HCT116 (cell line): ENCODE data around the gene SORT1. TPM values are rescaled to one million over a fixed set of nuclear protein-coding genes. Genes with fewer than 3 reads are reported as not detected.

Experiments
- ATAC-seq: fragments of 200-7000 bp; cut with Tn5 transposase; 2 replicates; pipeline ENCODE4 v1.9.1; 2020; ENCODE audit warnings: mild to moderate bottlenecking, moderate library complexity
- BruUV-seq: library from RNA; stranded (reverse); fragments of 400-500 nt; replicated peaks from 2 replicates; lab custom pipeline; 2021; lab: Mats Ljungman, UMichigan
- CTCF ChIA-PET: fragments of 300-600 bp; sonication (Branson Sonifier 250); formaldehyde crosslinking; loops from one replicate; lab custom pipeline; 2021; ENCODE audit warnings: antibody characterized with exemption; lab: Charles Lee
- POLR2A ChIA-PET: fragments of 300-600, 350-600 bp; sonication (Branson Sonifier 250); formaldehyde crosslinking; loops from one replicate; lab custom pipeline; 2021; ENCODE audit warnings: antibody characterized with exemption; lab: Charles Lee
- RAD21 ChIA-PET, 2 experiments: fragments of 300-600 bp; sonication (Branson Sonifier 250); formaldehyde crosslinking; loops; one replicate each; lab custom pipeline; 2023; ENCODE audit warnings: low total read pairs in 2 of 2; ENCODE audit not compliant: uncharacterized antibody in 2 of 2, unreplicated experiment in 2 of 2, low non-redundant PET in 1 of 2; lab: Charles Lee
- DNase-seq: peaks from one replicate; pipeline ENCODE4 v3.0.0-alpha.2; 2010; ENCODE audit warnings: low read depth, low spot score
- H2AFZ ChIP-seq: fragments of 200-600 bp; shearing (Covaris generic), sonication (generic); 2 replicates; pipeline ENCODE4 v1.6.1; 2017; ENCODE audit warnings: low read depth, mixed run types, mixed read lengths, antibody characterized with exemption, low read length; ENCODE audit not compliant: poor library complexity, severe bottlenecking
- H3K27ac ChIP-seq: 2 replicates; pipeline ENCODE4 v1.5.1; 2012; ENCODE audit warnings: low read depth, low read length
- H3K27me3 ChIP-seq: fragments of 200-600 bp; sonication (generic); 2 replicates; pipeline ENCODE4 v1.6.1; 2016; ENCODE audit warnings: mixed run types, low read length, mixed read lengths; ENCODE audit not compliant: insufficient read depth
- H3K36me3 ChIP-seq, 2 experiments: fragments of 200-500 bp in 1 of 2; fragments of 200-600 bp in 1 of 2; sonication (Bioruptor generic) in 1 of 2; sonication (generic) in 1 of 2; 2 replicates each; pipeline versions ENCODE4 v1.5.1 to v1.6.1; 2014 to 2016; ENCODE audit warnings: low read length in 2 of 2, inconsistent platforms in 1 of 2, mixed read lengths in 1 of 2, mixed run types in 1 of 2; ENCODE audit not compliant: insufficient read depth in 2 of 2, control insufficient read depth in 1 of 2
- H3K4me1 ChIP-seq, 2 experiments: fragments of 200-600 bp in 1 of 2; sonication (generic) in 1 of 2; 2 replicates each; pipeline versions ENCODE4 v1.5.1 to v1.6.1; 2012 to 2017; ENCODE audit warnings: low read length in 2 of 2, inconsistent platforms in 1 of 2, mild to moderate bottlenecking in 1 of 2, mixed read lengths in 1 of 2, mixed run types in 1 of 2, moderate library complexity in 1 of 2; ENCODE audit not compliant: insufficient read depth in 2 of 2, control insufficient read depth in 1 of 2
- H3K4me2 ChIP-seq: fragments of 200-600 bp; sonication (generic); 2 replicates; pipeline ENCODE4 v1.6.1; 2017; ENCODE audit warnings: mixed run types, low read length, mixed read lengths
- H3K4me3 ChIP-seq, 2 experiments: fragments of 200-600 bp in 1 of 2; sonication (generic) in 1 of 2; replicated peaks in 1 of 2; 2 replicates each; pipeline ENCODE4 v1.5.1; 2011 to 2016; ENCODE audit warnings: low read length in 2 of 2, control low read depth in 1 of 2, low read depth in 1 of 2, mild to moderate bottlenecking in 1 of 2, mixed read lengths in 1 of 2, mixed run types in 1 of 2
- H3K79me2 ChIP-seq: fragments of 200-600 bp; sonication (generic); 2 replicates; pipeline ENCODE4 v1.6.1; 2017; ENCODE audit warnings: mild to moderate bottlenecking, mixed run types, low read length, moderate library complexity, mixed read lengths; ENCODE audit not compliant: insufficient read depth
- H3K9ac ChIP-seq: fragments of 200-600 bp; sonication (generic); 2 replicates; pipeline ENCODE4 v1.6.1; 2016; ENCODE audit warnings: low read length, mixed read lengths
- H3K9me2 ChIP-seq: fragments of 200-600 bp; sonication (generic), shearing (Covaris generic); 2 replicates; pipeline ENCODE4 v1.6.1; 2017; ENCODE audit warnings: mixed run types, mild to moderate bottlenecking, moderate library complexity; ENCODE audit not compliant: insufficient read depth
- H3K9me3 ChIP-seq, 2 experiments: fragments of 200-500 bp in 1 of 2; fragments of 200-600 bp in 1 of 2; sonication (Bioruptor generic) in 1 of 2; sonication (generic) in 1 of 2; 2 replicates each; pipeline ENCODE4 v1.6.1; 2014 to 2017; ENCODE audit warnings: low read length in 2 of 2, mixed read lengths in 2 of 2, inconsistent platforms in 1 of 2, low read depth in 1 of 2, mild to moderate bottlenecking in 1 of 2, mixed run types in 1 of 2, moderate library complexity in 1 of 2; ENCODE audit not compliant: control insufficient read depth in 1 of 2, insufficient read depth in 1 of 2
- H4K20me1 ChIP-seq: fragments of 200-600 bp; sonication (generic), shearing (Covaris generic); 2 replicates; pipeline ENCODE4 v1.6.1; 2017; ENCODE audit warnings: mixed run types, mild to moderate bottlenecking, moderate library complexity; ENCODE audit not compliant: insufficient read depth
- ATF3 ChIP-seq: IDR thresholded peaks from 2 replicates; pipeline ENCODE4 v1.6.1; 2012
- CBX3 ChIP-seq: IDR thresholded peaks from 2 replicates; pipeline ENCODE4 v1.6.1; 2012; ENCODE audit warnings: low read depth
- EGR1 ChIP-seq: IDR thresholded peaks from 2 replicates; pipeline ENCODE4 v1.6.1; 2012; ENCODE audit warnings: low read depth
- ELF1 ChIP-seq: IDR thresholded peaks from 2 replicates; pipeline ENCODE4 v1.6.1; 2012; ENCODE audit warnings: low read depth, borderline replicate concordance
- POLR2A ChIP-seq: IDR thresholded peaks from 2 replicates; pipeline ENCODE4 v1.7.0; 2011; ENCODE audit warnings: borderline replicate concordance; ENCODE audit not compliant: insufficient read depth, insufficient read length; ENCODE audit errors: extremely low read depth
- RAD21 ChIP-seq: IDR thresholded peaks from 2 replicates; pipeline ENCODE4 v1.6.1; 2012; ENCODE audit warnings: low read depth, mild to moderate bottlenecking
- TCF7L2 ChIP-seq: IDR thresholded peaks from 2 replicates; pipeline ENCODE4 v1.7.0; 2011; ENCODE audit warnings: borderline replicate concordance, inconsistent platforms; ENCODE audit not compliant: insufficient read depth, insufficient read length; ENCODE audit errors: extremely low read depth
- ZFX ChIP-seq: fragments of 450-650 bp; IDR thresholded peaks from 2 replicates; pipeline ENCODE4 v1.6.1; 2017
- intact Hi-C: fragments of 100-400 bp; cut with micrococcal nuclease; formaldehyde crosslinking; loops from 2 replicates; pipeline ENCODE4 v1.10.0; 2022
- total RNA-seq: library from RNA; stranded (reverse); gene quantifications from one replicate; pipeline ENCODE4 v1.2.1, GENCODE V29; 2021; ENCODE audit not compliant: unreplicated experiment

Gene SORT1
- total RNA-seq, 1 experiment from 2014 or later: 20.2 TPM

DNA sequence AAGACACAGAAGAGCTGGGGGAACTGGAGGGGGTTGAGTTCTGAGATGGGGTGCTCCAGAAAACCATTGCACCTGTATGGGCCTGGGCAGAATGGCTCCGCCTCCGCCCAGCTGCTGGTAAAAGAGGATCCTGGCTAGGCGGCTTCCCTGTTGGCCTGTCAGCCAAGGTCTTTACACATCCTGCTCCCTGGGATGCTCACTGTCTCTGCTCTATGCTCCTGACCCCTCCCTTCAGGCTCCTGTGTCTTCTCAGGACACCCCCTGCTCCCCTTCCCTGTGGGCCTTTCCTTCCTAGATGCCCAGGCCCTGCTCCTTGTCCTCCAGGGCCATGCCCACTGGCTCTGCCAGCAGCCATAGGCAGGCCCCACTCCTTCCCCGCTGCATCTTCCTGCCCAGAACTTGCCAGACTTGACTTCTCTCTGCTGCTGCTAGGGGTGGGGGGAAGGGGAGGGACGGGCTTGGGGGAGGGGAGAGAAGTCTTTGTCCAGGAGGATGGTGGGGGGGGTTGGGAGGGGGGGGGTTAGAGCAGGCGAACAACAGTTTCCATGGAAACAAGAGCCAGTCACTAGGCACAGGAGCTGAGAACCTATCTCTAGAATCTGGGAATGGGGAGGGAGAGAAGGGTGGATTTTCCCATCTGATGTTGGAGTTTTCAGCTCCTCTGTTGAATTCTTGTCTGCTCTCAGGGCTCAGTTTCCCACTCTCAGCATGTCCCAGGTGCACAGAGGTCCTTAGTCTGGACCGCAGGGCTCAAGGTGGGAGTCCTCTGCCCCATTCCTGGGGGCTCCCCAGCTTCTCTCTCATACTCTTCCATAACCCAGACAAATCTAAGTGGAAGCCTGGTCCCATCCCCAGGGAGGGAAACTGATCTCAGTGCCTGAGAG is 137.8 kb downstream of the SORT1 start:
- Histone ChIP-seq H3K9me3 (no peaks in the 10 kb centered on the region), H3K27ac (no peak overlapping the region), H3K36me3 (peaks cover 0 to 2% of the 10 kb centered on the region in 2 experiments; a peak in 1 of 4 replicates), H3K27me3 (no peaks in the 10 kb centered on the region), H2AFZ (no peak overlapping the region), H3K79me2 (no peaks in the 10 kb centered on the region), H3K4me2 (no peak overlapping the region), H3K9ac (no peak overlapping the region), H3K4me3 (no peak overlapping the region), H4K20me1 (no peaks in the 10 kb centered on the region), H3K4me1 (peaks cover 0 to 9% of the 10 kb centered on the region in 2 experiments; a peak in 2 of 4 replicates), H3K9me2 (no peaks in the 10 kb centered on the region)
- ChIA-PET CTCF (interaction anchor here (0.8 to 1.5 kb wide), 2 partner anchors 140 to 273 kb away, joined by 4 to 5 read pairs; no protein-coding TSS in a partner anchor), POLR2A (no interaction called here), RAD21 (no interaction called here)
- TF ChIP-seq ATF3 (no peak), CBX3 (no peak), POLR2A (no peak), TCF7L2 (no peak), RAD21 (no peak), EGR1 (no peak), ELF1 (no peak), ZFX (no peak)
- no peak for DNase-seq
- no peak for ATAC-seq
- intact Hi-C loops: no loop called here
- no TSS peak for BruUV-seq

Other genes starting within 250 kb of the SORT1 start
- gene SARS1, start 184.0 kb downstream of the SORT1 start, total RNA-seq: 206 TPM
- 17.1 TPM for gene CELSR2, start 148.4 kb downstream of the SORT1 start, total RNA-seq
- 44.8 TPM for gene PSRC1, start 114.8 kb downstream of the SORT1 start, total RNA-seq
- 1.0 TPM for gene MYBPHL, start 90.9 kb downstream of the SORT1 start, total RNA-seq
- gene PSMA5, start 28.5 kb upstream of the SORT1 start, total RNA-seq: 169 TPM
- 1.3 TPM for gene SYPL2, start 68.6 kb upstream of the SORT1 start, total RNA-seq
- 7.2 TPM for gene ATXN7L2, start 86.0 kb upstream of the SORT1 start, total RNA-seq
- gene CYB561D1, start 96.2 kb upstream of the SORT1 start, total RNA-seq: 5.9 TPM
- 0.10 TPM for gene AMIGO1, start 111.8 kb upstream of the SORT1 start, total RNA-seq
- gene GPR61, start 142.0 kb upstream of the SORT1 start, total RNA-seq: not detected
- gene GNAI3, start 150.7 kb upstream of the SORT1 start, total RNA-seq: 9.5 TPM
- gene GNAT2, start 221.7 kb upstream of the SORT1 start, total RNA-seq: 0.76 TPM
- gene AMPD2, start 221.9 kb upstream of the SORT1 start, total RNA-seq: 69.9 TPM